Measurements from ENCODE around the gene CFB.
A peak's percentile ranks its signal among the peaks of the same experiment; 100 is the strongest.
"Not testable (repeated sequence)": the region's sequence is repeated elsewhere in the genome, so short reads cannot be mapped to it uniquely, and the experiment has no call there.

Gene CFB

GRCh38 chr6:31971279-31971992 is 25.5 kb downstream of the CFB start:
- DNase-seq (ENCODE audit: low read depth), result no peak
- no peak for TF ChIP-seq CTCF (IDR thresholded peaks at IDR 0.05; ENCODE audit: control insufficient read depth, extremely low read depth, insufficient read depth)

GRCh38 chr6:31971993-31972708 is 26.3 kb downstream of the CFB start, which contains the start of gene DXO:
Gene DXO (minus strand): TSS chr6:31972138. CDS start chr6:31971675, 463 bp downstream.
- DNase-seq (ENCODE audit: low read depth), result peak; percentile 98
- H3K4me3 ChIP-seq (ENCODE audit: low read depth, low read length), result peak within 1 kb of the TSS; percentile 98
- TF ChIP-seq CTCF (IDR thresholded peaks at IDR 0.05; ENCODE audit: control insufficient read depth, extremely low read depth, insufficient read depth), result no peak

More at GRCh38 chr6:31971279-31971992, 25.5 kb downstream of the CFB start:
- H3K4me3 ChIP-seq (ENCODE audit: low read depth, low read length), result peak overlapping the region; percentile 98

- no peak for DNase-seq (ENCODE audit: low read depth)
- no peak for TF ChIP-seq CTCF (IDR thresholded peaks at IDR 0.05; ENCODE audit: control insufficient read depth, extremely low read depth, insufficient read depth)
Measured at GRCh38 chr6:31972709-31973350, 26.9 kb downstream of the CFB start.

GRCh38 chr6:31976065-31976464 is 30.2 kb downstream of the CFB start:
- DNase-seq (ENCODE audit: low read depth); H3K4me3 ChIP-seq (ENCODE audit: low read depth, low read length): not testable (repeated sequence)

More at GRCh38 chr6:31972709-31973350, 26.9 kb downstream of the CFB start:
- peak overlapping the region; percentile 98 for H3K4me3 ChIP-seq (ENCODE audit: low read depth, low read length)

- no peak overlapping the region for H3K4me3 ChIP-seq (ENCODE audit: low read depth, low read length)
- no peak for DNase-seq (ENCODE audit: low read depth)
- no peak for TF ChIP-seq CTCF (IDR thresholded peaks at IDR 0.05; ENCODE audit: control insufficient read depth, extremely low read depth, insufficient read depth)
Measured at GRCh38 chr6:31977816-31978431, 32.0 kb downstream of the CFB start.

GRCh38 chr6:31978831-31979230 is 32.9 kb downstream of the CFB start:
- no peak for DNase-seq (ENCODE audit: low read depth)
- no peak overlapping the region for H3K4me3 ChIP-seq (ENCODE audit: low read depth, low read length)
- no peak for TF ChIP-seq CTCF (IDR thresholded peaks at IDR 0.05; ENCODE audit: control insufficient read depth, extremely low read depth, insufficient read depth)

Measured in LNCaP clone FGC (cell line).